NAMALWA (cell line): ENCODE data around the gene MBNL1.

ENCODE experiments used
- DNase-seq: peaks from one replicate; pipeline ENCODE4 v3.0.0-alpha.2; 2015; ENCODE audit warnings: low spot score

MBNL1 gene

DNA sequence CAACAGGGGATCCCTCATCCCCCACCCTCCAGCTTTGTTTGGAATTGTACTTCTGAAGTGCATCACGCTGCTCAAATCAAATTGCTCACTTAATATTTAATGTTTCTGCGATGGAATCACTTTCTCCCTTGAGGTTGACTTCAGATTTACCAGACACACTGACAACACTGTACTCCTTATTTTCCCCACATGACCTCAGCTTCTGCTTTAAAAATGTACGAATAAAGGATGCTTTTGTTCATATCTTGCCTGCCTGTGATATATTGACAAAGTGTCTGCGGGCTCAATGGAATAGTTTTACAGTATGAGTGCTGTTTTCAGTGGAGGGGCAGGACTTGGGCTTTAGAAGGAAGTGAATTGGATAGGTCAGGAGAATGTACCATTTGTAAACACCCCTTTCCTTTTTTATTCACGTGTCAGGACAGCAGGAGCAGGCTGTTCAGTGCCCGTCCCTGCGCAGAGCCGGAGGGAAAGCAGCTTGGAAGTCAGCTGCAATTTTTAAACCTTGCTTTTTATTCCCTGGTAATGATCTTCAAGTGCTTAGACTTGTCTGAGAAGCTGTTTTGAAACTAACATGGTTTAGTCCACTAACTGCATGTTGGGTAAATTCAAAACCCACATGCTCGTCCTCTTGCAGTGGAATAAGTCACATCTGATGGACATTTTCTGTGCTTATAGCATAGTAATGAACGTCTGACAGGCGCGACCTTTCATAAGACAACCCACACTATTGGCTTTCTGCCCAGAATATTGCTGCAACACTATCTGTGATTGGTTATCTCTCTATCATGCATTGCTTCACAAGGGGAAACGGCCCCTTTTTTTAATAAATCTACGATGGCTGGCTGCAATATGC lies 29.9 kb downstream of the MBNL1 start:
- DNase-seq, result peak; percentile 90

DNA sequence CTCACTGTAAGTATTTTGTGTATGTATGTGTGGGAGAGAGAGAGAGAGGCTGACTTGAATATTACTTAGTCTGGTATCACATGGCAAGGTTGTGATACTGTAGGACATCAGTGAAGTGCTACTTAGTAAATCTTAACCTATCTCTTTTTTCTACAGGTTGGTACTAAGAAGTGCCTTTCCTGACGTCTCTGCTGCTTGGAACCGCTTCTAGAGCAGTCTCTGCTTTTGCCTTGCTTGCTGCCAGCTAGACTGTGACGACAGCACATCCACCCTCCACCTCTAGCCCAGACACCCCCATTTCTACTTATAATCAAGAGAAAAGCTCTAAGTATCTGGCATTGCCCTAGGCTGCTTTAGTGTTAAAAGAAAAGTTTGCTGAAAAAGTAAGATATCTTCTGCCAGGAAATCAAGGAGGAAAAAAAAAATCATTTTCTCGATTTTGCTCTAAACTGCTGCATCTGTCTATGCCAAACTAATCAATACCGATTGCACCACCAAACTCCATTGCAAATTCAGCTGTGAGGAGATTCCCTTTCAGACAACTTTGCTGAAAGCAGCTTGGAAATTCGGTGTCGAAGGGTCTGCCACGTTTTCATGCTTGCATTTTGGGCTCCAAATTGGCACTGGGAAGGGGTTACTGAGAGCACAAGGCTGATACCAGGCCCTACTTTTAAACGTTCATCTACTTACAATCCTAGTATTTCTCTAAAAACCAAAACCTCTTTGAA lies 30.7 kb downstream of the MBNL1 start:
- no peak for DNase-seq

DNA sequence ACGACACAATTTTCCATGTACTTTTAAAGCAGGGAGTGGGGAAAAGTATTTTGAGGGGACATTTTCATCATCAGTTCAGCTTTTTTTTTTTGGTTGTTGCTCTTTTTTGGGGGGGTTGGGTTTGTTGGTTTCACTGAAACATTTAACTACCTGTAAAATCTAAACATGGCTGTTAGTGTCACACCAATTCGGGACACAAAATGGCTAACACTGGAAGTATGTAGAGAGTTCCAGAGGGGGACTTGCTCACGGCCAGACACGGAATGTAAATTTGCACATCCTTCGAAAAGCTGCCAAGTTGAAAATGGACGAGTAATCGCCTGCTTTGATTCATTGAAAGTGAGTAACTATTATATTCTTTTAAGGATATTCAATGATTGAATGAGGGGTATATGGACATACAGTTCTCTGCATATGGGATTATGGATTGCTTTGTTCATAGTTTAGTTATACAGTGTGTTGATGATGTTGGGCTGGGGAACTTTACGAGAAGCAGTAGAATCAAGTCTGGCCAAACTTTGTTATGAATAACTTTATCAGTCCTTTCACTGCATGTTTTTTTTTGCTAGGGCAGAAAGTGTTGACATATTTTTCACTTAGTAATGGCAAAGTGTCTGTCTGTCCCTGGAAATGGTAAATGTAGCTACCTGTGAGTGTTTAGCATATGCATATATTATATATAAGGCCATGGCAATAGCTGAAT lies 31.5 kb downstream of the MBNL1 start:
- no peak for DNase-seq

DNA sequence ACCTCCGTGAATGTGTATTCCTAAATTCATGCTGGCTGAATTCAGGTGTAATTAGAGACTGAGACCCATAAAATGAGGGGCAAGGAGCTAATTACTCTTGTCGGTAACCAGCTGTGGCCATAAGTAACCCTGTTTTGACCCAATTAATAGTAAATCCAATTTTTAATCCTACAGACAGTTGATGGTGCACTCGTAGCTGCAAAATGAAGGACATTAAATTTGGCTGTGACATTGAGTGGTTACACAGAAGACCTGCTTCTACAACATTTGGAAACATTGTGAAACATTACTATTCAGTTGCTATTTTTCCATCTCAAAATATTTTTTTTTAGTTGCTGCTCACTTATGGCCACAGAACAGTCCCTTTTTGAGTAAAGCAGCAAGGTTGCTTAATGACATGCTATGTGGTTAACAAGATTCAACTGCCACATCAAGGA lies 33.0 kb downstream of the MBNL1 start:
- no peak for DNase-seq

DNA sequence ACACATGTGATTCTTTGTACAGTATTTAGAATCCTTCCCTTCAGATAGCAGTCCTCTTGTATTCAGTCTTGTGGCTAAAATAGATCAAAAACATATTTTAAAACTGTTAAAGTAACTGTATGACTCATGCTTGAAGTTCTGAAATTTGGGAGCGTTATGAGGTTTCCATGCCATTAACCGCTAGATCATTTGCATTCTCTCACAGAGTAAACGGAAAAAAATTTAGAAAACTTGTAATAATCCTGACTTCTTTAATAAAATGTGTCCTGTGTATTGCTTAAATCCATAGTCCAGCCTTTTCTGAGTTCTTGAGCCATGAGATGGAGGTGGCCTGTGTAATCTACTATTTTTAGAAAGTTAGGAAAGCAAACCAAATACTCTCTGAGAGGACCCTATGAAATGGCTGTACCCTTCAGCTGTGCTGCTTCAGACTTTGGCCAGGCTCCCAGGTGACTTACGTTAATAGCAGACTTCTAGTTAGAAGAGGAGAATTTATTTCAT lies 33.8 kb downstream of the MBNL1 start:
- peak; percentile 76 for DNase-seq

DNA sequence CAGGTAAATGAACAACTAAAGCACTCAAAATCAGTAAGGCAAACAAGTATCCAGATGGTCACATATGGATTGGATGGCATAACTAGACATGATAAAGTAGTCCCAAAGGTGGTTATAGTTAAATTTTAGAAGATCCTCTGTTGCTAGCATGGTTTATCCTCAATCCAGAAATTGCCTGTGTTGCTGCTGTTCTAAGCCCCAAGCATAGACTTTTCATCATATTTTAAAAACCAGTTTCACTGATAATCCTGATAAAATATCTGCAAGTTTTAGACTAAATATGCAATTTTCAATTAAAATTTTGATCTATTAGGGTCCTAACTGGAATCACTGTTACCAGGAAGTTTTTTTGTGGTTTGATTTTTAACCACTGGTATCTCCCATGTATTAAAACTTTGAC lies 35.4 kb downstream of the MBNL1 start:
- DNase-seq, result no peak

DNA sequence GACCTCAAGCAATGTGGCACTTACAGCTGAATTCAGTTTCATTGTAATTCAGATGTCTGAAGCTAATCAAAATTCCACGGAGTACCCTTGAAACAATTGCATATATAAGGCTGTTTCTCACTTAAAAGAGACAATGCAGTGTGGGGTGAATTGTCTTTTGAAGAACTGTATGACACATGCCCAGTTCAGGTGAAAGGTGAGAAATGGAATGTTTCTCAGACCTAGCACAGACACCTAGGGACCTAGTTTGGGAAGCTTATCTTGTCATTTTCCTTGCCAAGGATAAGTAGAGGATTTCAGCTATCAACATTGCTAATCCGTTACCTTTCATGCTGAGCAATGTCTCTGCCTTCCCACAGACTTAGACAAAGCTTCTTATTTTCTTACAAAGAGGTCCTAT lies 36.3 kb downstream of the MBNL1 start:
- no peak for DNase-seq

DNA sequence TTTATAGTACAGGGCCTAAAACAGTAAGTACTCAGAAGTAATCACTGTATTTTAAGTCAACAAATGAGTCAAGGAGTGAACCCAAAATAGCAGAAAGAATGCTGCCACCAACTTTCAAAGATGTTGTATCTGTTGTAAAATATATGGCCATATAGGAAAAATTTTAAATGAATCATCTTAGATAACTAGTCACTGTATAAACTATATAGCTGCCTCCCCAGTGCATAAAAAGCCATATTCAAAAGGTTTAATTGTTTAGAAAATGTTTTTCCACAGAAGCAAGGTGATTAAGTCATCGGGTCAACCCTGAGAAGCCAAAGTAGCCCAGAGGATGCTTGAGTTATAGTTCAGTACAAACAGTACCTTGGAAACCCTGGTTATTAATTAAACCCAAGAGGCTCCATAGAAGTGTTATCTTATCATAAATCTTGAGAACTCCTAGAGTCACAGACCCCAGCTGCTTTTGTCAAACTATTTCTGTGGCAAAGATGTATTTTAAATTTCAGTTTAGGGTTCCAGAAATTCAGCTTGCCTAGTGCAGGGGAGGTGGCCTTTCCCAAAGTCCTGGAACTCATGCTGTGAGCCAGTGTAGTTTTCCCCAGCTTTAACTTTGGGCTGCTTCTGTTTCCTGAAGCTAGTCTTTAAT lies 39.2 kb downstream of the MBNL1 start:
- no peak for DNase-seq

DNA sequence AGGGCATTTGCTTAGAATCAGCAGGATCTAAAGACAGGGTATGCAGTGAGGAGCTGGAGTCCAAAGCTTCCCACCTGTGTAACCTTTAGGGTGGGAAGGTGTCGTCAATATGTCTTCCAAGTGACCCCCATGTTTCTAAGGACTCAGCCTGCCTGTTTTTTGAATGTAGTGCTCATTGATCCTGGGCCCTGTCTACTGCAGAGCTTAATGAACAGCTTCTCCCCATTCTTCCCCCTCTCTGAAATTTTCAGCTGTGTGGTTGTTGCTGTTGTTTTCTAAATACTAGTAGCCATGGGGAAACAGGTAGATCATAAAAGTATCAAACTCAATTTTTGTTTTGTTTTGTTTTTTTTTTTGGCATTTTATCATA lies 39.7 kb downstream of the MBNL1 start:
- DNase-seq, result no peak

DNA sequence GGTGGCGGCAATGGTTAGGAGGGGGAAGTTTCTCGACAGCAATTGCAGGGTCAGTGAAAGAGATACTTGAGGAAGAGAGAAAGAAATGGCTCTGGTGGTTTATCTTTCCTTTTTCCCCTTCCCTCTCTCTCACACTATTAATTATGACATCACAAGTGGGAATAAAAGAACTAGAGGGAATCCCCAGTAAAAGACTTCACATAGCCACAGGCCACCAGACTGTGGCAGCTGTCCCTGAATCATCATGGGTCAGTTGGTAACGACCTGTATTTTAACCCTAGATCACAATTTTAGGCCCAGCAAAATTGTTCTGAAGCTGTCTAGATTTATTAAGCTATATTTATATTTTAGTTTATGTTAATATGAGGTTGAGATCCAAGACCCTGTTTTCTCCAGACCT lies 40.3 kb downstream of the MBNL1 start:
- no peak for DNase-seq

DNA sequence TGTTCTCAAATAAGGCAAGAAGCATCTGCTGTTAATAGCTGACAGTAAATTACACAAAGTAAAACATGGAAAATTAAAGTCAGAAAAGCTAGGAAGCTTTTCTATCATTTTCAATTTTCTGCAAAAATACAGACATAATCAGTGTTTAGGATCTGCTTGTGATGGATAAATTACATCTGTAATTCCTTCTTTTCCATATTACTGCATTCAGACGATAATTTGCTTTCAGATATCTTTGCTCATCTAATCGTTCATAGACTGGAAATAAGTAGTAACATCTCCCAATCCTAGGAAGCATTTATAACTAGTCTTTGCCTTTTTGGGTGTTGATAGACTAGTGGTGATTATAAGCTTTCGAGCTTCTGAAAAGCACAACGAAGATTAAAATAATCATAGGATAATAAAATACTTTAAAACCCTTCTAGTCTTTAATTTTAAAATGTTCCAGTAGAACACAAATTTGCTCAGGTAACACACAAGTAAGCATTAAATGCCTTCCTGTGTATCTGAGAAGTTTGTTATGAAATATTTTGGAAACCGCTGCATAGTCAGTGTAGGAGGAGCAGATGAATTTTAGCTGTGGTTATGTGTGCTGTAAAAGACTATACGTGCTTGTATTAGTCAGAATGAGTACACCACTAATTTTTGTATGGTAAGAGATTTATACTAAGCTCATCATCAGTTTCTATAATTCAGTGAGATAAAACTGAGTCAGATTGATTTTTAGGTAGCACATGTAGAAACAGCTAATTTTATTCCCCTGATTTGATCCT lies 41.0 kb downstream of the MBNL1 start:
- DNase-seq, result no peak

DNA sequence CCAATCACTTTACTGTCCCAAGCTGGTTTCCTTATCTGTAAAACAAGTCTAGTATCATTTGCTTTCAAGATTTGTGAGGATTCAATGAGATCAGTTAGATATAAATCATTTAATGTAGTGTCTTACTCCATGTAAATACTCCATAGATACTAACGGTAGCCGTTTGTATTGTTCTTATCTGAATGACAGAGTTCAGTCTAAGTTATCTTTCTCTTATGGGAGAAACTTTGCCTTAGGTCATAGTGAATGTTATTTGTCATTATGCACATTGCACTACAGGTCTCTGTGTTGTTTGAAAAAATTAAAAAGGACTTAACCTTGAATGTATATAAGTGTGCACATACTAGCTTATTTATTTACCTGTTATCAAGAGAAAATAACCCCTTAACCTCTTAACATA lies 44.7 kb downstream of the MBNL1 start:
- DNase-seq, result no peak

DNA sequence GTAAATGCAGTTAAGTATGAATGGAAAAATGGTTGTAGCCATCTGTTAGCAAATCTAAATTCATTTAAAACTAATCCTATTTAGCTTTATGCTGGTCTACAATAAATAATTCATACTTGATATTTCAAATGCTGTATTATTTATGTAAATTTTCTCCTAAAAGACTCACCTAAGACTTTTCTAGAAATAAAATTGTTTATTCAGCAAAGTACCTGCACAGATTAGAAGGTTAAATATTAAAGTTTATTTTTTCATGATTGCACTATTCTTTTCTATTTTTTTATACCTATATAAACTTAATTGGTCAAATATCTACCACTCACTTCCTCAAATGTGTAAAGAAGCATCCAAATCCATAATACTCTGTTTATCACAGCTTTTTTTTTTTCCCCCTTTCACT lies 45.2 kb downstream of the MBNL1 start:
- DNase-seq, result no peak

DNA sequence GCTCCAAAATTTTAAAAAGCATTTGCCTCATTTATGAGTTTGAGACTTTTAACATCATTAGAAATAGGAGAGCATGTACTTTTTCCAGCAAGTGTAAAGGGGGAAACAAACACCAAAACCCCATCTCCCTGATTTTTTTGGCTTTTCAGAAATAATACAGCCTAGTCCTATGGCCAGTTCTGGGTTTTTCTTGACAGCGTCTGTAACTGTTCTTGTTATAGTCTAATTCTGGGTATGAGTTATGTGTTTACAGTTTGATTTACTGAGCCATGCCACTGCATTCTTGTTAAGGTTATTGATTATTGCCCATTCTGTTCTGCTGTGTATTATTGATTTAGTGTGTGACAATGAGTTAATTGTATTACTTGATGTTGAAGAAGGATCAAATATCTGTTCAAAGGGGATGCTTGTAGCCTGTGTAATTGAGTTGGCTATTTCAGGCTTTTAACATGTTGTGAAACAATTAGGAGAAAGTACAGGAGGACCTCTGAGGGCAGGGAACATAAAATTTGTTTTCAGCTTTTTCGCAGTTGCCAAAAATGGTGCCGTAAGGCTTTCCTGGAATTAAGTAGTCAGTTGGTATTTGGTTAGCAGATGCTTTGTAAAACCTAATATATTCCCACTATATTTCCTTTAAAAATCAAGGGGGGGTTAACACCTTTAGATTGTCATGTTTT lies 46.1 kb downstream of the MBNL1 start:
- no peak for DNase-seq

DNA sequence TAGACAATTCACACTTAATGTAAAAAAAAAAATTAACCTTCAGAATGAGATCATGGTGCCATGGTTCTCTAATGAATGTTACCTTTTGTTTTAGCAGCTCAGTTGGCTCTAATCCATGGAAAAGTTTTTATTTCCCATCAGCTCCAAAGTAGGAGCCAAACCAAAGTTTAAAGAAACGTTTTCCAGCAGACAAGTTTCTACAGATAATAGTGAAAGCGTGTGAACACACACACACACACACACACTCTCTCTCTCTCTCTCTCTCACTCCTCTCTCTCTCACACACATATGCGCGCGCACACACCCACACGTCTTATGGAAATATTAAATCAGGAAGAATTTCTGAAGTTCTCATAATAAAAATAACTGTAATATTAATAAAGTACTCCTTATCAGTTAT lies 46.9 kb downstream of the MBNL1 start:
- no peak for DNase-seq

DNA sequence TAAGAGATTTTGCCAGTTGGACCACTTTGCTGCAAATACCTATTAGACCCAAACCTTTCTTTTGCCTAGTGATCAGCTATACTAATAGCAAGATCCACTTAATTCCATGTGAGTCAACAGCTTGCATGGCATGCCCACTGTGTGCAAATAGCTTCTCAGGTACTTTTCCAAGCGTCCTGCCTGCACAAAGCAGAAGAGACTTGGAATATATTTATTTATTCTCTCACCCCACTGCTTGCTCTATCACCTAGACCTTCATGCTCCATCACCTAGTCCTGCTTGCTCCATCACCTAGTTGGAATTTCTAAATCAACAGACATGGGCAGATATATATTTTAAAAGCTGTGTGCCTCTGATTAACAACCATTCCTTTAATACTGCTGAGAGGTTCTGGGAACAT lies 47.6 kb downstream of the MBNL1 start:
- DNase-seq, result no peak

DNA sequence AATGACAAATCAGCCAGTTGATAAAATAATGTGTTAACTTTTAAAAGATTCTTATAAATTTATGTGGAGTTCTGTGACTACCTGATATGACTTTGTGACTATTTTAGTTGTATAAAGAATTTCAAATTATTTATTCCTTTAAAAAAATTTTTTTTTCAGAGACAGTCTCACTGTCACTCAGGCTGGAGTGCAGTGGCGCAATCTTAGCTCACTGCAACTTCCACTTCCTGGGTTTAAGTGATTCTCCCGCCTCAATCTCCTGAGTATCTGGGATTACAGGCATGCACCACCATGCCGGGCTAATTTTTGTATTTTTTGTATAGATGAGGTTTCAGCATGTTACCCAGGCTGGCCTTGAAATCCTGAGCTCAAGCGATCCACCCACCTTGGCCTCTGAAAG lies 48.5 kb downstream of the MBNL1 start:
- no peak for DNase-seq

DNA sequence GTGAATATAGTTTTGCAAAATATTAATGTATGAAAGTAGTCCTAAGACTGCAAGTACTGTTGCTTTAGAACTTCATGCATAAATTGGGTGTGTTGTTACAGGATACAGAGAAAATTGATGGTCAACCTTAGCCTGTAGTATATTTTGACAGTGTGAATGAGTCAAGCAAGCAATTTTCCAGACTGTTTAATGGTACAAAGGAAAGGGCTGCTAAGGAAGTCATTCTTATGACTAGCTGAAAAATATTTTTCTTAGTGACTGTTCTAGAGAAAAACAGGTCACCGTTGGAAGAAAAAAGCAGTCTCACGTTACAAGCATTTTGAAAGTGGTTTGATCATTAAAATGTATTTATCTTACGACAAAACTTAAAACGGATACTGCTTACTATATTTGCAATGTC lies 49.2 kb downstream of the MBNL1 start:
- no peak for DNase-seq

DNA sequence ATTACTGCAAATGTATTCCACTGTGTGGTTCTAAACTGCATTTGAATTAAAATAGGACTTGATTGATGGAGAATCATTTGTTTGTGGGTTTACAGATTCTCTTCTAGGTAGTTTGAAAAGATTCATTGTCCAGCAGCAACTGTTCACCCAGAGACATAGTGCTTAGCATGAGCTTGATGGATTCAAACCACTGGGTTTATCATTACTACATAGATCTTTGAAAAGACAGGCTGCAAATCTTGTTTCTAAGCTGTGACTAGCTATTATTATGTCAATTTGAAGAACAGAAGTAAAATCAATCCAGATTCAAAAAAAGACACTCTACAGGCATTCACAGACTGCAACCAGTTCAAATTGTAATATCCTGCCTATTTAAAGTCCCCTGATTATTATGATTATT lies 49.8 kb downstream of the MBNL1 start:
- DNase-seq, result no peak

DNA sequence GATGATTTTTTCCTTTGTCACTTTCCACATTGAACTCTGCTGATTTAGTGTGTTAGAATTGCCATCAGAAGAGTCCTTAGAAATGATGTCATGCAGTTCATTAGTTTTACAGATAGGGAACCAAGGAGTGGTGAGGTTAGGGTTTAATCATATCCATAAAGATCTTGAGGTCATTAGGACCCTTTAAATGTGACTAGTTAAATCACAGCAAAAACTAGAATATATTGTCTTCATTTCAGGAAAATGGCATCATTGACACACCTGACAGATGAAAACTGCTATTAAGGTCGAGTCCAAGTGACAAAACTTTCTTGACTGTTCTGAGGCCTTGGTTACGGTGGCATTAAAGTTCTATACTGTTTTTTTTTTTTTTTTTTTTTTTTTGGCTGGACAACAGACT lies 50.5 kb downstream of the MBNL1 start:
- DNase-seq, result no peak
